Activated T-helper 1 cell treated with anti-CD3 and anti-CD28 coated beads, Interleukin-12 subunit alpha, Interleukin-12 subunit beta, Interleukin-2, Interleukin-4 antibody, amounts not matched to agents 30 ng/mL and 10 ng/mL and 1 ng/mL, durations not matched to agents 14 hours and 24 hours and 36 hours (primary cell): ENCODE data around the gene APOBEC3A. TPM values are rescaled to one million over a fixed set of nuclear protein-coding genes. Genes with fewer than 3 reads are reported as not detected.

Source experiments
- DNase-seq: peaks from one replicate; pipeline ENCODE4 v3.0.0; 2021; ENCODE audit warnings: low spot score
- H3K27ac Mint-ChIP-seq: one replicate; pipeline ENCODE4 v1.8.0; 2021; ENCODE audit warnings: mild to moderate bottlenecking, mixed read lengths
- H3K27me3 Mint-ChIP-seq: one replicate; pipeline ENCODE4 v1.8.0; 2022; ENCODE audit warnings: mild to moderate bottlenecking, moderate library complexity, mixed read lengths; ENCODE audit not compliant: insufficient read depth
- H3K36me3 Mint-ChIP-seq: one replicate; pipeline ENCODE4 v1.8.0; 2021; ENCODE audit warnings: low read depth, mixed read lengths
- H3K4me1 Mint-ChIP-seq: one replicate; pipeline ENCODE4 v1.8.0; 2021; ENCODE audit warnings: low read depth, mixed read lengths
- H3K4me3 Mint-ChIP-seq: one replicate; pipeline ENCODE4 v1.8.0; 2021; ENCODE audit warnings: mild to moderate bottlenecking, moderate library complexity, mixed read lengths
- H3K9me3 Mint-ChIP-seq: one replicate; pipeline ENCODE4 v1.8.0; 2021; ENCODE audit warnings: mixed read lengths
- intact Hi-C: fragments of 100-400 bp; cut with micrococcal nuclease; formaldehyde crosslinking; loops from one replicate; pipeline ENCODE4 v1.15.1; 2024
- total RNA-seq: library from RNA; stranded (reverse); gene quantifications from 2 replicates; pipeline ENCODE4 v1.2.3, GENCODE V29; 2022

APOBEC3A gene
- total RNA-seq, 1 donor from 2014 or later: not detected

- H3K36me3 Mint-ChIP-seq: no peaks in the 10 kb centered on the region
- no peak for DNase-seq
- peaks cover 39% of the 10 kb centered on the region for H3K4me1 Mint-ChIP-seq
- intact Hi-C loops: no loop called here
- no peaks in the 10 kb centered on the region for H3K9me3 Mint-ChIP-seq
- H3K27me3 Mint-ChIP-seq: peaks cover 11% of the 10 kb centered on the region
- no peak overlapping the region for H3K27ac Mint-ChIP-seq
- no peak overlapping the region for H3K4me3 Mint-ChIP-seq
Observed at GRCh38 chr22:38946771-38947170, 10.6 kb upstream of the APOBEC3A start.

- peaks cover 11% of the 10 kb centered on the region for H3K27me3 Mint-ChIP-seq
- H3K4me3 Mint-ChIP-seq: no peak overlapping the region
- no peaks in the 10 kb centered on the region for H3K9me3 Mint-ChIP-seq
- intact Hi-C loops: no loop called here
- H3K36me3 Mint-ChIP-seq: no peaks in the 10 kb centered on the region
- DNase-seq: no peak
- H3K27ac Mint-ChIP-seq: peak overlapping the region; percentile 57
- peaks cover 41% of the 10 kb centered on the region for H3K4me1 Mint-ChIP-seq
Observed at GRCh38 chr22:38947321-38948140, 9.9 kb upstream of the APOBEC3A start.

- Mint-ChIP-seq H3K27ac (no peak overlapping the region), H3K27me3 (peaks cover 11% of the 10 kb centered on the region), H3K4me1 (peaks cover 40% of the 10 kb centered on the region), H3K4me3 (no peak overlapping the region), H3K9me3 (no peaks in the 10 kb centered on the region), H3K36me3 (no peaks in the 10 kb centered on the region)
- DNase-seq: no peak
- intact Hi-C loops: no loop called here
Observed at GRCh38 chr22:38948181-38948940, 9.0 kb upstream of the APOBEC3A start.

DNA sequence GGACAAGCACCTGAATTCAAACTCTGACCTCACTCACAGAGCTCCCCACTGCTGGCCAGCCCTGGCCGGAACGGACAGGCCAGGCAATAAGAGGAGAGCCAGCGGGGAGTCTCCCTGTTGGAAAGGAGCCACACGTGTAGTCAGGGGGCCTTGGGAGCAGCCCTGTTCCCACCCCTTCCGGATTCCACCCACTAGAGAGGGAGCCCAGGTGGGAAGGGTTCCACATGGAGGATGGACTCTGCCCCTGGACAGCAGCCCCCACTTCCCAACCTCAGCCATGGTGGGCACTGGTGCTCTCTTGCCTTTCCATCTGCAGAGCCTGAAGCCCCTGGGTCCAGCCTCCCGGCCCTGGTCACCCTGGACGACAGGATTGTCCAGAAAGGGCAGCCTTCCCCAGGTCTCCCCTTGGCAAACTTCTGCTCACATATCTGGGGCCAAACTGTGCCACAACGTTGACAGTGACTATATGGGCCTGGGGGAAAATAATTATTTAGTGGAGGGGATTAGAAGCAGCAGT is 7.5 kb upstream of the APOBEC3A start:
- intact Hi-C loops: no loop called here
- peaks cover 47% of the 10 kb centered on the region for H3K4me1 Mint-ChIP-seq
- H3K36me3 Mint-ChIP-seq: no peaks in the 10 kb centered on the region

DNA sequence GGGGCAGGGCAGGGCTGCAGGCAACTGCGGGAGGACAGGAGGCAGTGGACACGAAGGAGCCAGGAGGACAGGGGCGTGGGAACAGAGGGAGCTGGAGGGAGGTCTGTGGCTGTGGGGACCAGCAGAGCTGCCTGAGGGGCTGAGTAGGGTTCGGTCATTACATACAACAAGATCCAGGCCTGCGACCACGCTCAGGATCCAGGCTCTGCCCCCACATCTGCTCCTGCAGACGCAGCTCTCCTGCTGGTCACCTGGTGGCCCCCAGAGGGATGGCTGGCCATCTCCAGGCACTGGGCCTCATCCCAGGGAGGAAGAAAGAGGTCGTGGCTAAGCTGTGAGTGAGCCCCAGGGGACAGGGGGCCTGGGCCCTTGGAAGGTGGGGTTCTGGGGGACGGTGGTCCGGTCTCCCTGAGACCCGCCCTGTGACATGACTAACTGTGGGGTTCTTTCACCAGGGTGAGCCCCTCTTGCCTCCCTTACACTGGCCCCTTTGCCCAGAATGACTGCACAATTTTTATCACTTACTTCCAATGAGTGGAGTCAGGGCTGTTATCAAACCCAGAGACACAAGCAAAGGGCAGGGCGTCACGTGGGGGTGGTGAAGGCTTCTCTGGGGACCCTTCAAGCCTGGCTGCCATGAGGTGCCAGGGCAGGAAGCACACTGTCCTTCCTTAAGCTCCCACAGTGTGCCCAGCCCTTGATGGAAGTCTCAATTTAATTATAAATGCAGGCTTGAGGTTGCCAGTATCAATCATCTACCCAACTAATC is 6.7 kb upstream of the APOBEC3A start:
- Mint-ChIP-seq H3K4me3 (no peak overlapping the region), H3K27ac (no peak overlapping the region), H3K4me1 (peaks cover 55% of the 10 kb centered on the region), H3K36me3 (no peaks in the 10 kb centered on the region), H3K9me3 (no peaks in the 10 kb centered on the region), H3K27me3 (peaks cover 11% of the 10 kb centered on the region)
- DNase-seq: no peak
- intact Hi-C loops: no loop called here

More for the DNA sequence above, 7.5 kb upstream of the APOBEC3A start:
- peaks cover 11% of the 10 kb centered on the region for H3K27me3 Mint-ChIP-seq
- H3K9me3 Mint-ChIP-seq: no peaks in the 10 kb centered on the region
- DNase-seq: no peak
- no peak overlapping the region for H3K4me3 Mint-ChIP-seq
- H3K27ac Mint-ChIP-seq: no peak overlapping the region

GRCh38 chr22:38951734-38952133 is 5.7 kb upstream of the APOBEC3A start:
- no peak for DNase-seq
- no peaks in the 10 kb centered on the region for H3K9me3 Mint-ChIP-seq
- no peak overlapping the region for H3K4me3 Mint-ChIP-seq
- H3K27ac Mint-ChIP-seq: peak overlapping the region; percentile 61
- intact Hi-C loops: no loop called here
- peaks cover 60% of the 10 kb centered on the region for H3K4me1 Mint-ChIP-seq
- no peaks in the 10 kb centered on the region for H3K36me3 Mint-ChIP-seq
- H3K27me3 Mint-ChIP-seq: peaks cover 6% of the 10 kb centered on the region

DNA sequence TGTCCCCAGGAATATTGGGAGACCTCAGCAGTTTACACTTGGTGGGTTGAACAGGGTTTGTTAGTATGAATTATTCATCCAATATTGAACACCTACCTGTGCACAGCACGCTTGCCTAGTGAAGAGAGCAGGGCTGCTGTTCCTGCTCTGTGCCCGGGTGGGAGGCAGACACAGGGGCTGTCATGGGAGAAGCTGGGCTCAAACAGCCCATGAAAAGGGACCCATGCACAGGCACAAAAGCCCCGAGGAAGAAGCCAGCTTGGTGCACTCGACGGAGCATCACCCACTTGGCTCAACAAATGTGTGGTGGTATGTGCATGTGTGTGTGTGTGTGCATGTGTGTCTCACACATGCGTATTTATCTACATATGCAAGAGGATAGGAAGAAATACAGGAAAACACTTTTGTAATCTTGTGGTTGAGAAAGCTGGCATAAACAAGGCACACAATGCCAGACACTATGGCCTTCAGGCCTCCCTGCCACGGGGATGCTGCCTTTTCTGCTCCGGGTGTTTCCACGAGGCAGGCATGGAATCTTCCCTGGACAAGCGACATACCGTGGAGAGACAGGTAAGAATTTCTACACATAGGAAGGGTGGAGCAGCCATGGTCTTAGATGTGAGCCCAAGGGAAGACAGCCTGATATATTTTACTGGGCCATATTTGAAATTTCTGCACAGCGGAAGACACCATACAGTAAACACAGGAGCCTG is 5.0 kb upstream of the APOBEC3A start:
- Mint-ChIP-seq H3K27me3 (peaks cover 2% of the 10 kb centered on the region), H3K4me1 (peaks cover 62% of the 10 kb centered on the region), H3K36me3 (no peaks in the 10 kb centered on the region), H3K4me3 (peak overlapping the region; percentile 45), H3K9me3 (no peaks in the 10 kb centered on the region), H3K27ac (peak overlapping the region; percentile 76)
- intact Hi-C loops: no loop called here
- DNase-seq: no peak

GRCh38 chr22:38953091-38953490 is 4.3 kb upstream of the APOBEC3A start:
- Mint-ChIP-seq H3K9me3 (no peaks in the 10 kb centered on the region), H3K4me1 (peaks cover 63% of the 10 kb centered on the region), H3K27me3 (peaks cover 3% of the 10 kb centered on the region), H3K4me3 (no peak overlapping the region), H3K27ac (peak overlapping the region; percentile 98), H3K36me3 (no peaks in the 10 kb centered on the region)
- DNase-seq: no peak
- intact Hi-C loops: no loop called here

GRCh38 chr22:38953577-38954413 is 3.6 kb upstream of the APOBEC3A start:
- Mint-ChIP-seq H3K36me3 (no peaks in the 10 kb centered on the region), H3K4me1 (peaks cover 67% of the 10 kb centered on the region), H3K27me3 (peaks cover 6% of the 10 kb centered on the region), H3K9me3 (no peaks in the 10 kb centered on the region), H3K27ac (peak overlapping the region; percentile 98), H3K4me3 (peak overlapping the region; percentile 63)
- intact Hi-C loops: loop anchor here (1.0 to 2.0 kb wide), 5 partner anchors 12 to 249 kb away; partner anchors contain the start of genes APOBEC3B and GTPBP1
- DNase-seq: peak; percentile 84

GRCh38 chr22:38954414-38955043 is 2.9 kb upstream of the APOBEC3A start:
- Mint-ChIP-seq H3K4me3 (peak overlapping the region; percentile 47), H3K4me1 (peaks cover 73% of the 10 kb centered on the region), H3K27ac (peak overlapping the region; percentile 98), H3K36me3 (no peaks in the 10 kb centered on the region), H3K27me3 (peaks cover 5% of the 10 kb centered on the region), H3K9me3 (no peaks in the 10 kb centered on the region)
- DNase-seq: no peak
- intact Hi-C loops: loop anchor here (1.0 to 2.0 kb wide), 5 partner anchors 13 to 250 kb away; partner anchors contain the start of genes APOBEC3B and GTPBP1

DNA sequence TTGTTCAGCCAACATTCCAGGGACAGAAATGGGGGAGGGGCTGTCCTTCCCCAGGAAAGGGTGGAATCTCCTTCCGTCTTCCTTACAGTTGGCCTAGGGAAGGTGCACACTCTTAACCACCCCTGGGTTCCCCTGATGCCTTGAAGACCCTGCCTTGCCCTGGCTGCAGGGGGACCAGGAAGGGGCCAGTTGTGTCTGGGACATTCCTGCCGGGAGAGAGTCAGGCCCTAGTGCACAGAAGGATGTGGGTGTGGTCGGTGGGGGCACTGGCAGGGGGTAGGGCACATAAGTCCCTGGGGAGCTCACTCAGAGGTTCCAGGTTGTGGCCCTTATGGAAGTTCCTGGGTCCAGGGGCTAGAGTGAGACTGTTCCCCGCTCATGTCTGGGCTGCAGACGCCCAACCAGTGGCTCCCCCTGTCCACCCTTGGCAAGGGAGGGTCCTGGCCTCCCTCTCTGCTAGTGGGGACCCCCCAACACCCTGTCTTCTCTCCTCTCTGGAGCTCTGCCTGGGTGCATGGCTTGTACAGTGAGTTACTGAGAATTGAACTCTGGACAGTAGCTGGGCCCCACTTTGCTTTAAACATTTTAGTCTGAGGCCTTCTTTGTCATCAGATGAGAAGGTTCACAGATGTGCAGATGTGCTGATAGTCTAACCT is 2.0 kb upstream of the APOBEC3A start:
- no peaks in the 10 kb centered on the region for H3K36me3 Mint-ChIP-seq
- no peaks in the 10 kb centered on the region for H3K9me3 Mint-ChIP-seq
- H3K4me3 Mint-ChIP-seq: no peak overlapping the region
- peaks cover 5% of the 10 kb centered on the region for H3K27me3 Mint-ChIP-seq
- H3K27ac Mint-ChIP-seq: peak overlapping the region; percentile 98
- no peak for DNase-seq
- peaks cover 77% of the 10 kb centered on the region for H3K4me1 Mint-ChIP-seq
- intact Hi-C loops: loop anchor here (2.0 kb wide), 1 partner anchor 251 kb away; the partner anchor contains the start of gene GTPBP1
